Lower leg skin (tissue), 3 donors: Measurements from ENCODE around the gene C16orf86.

Experiments
- POLR2A ChIP-seq, 2 donors: fragments of 450-650 bp; IDR thresholded peaks; one replicate each; pipeline ENCODE4 v1.6.1; 2016 to 2017; ENCODE audit warnings: antibody characterized with exemption in 2 of 2, mild to moderate bottlenecking in 1 of 2, moderate library complexity in 1 of 2
- TF ChIP-seq, protein P1 (sequence below), 3 donors: fragments of 450-650 bp; IDR thresholded peaks; one replicate each; pipeline ENCODE4 v1.5.1; 2016; ENCODE audit warnings: antibody characterized with exemption in 3 of 3, mild to moderate bottlenecking in 3 of 3, moderate library complexity in 2 of 3

DNA sequence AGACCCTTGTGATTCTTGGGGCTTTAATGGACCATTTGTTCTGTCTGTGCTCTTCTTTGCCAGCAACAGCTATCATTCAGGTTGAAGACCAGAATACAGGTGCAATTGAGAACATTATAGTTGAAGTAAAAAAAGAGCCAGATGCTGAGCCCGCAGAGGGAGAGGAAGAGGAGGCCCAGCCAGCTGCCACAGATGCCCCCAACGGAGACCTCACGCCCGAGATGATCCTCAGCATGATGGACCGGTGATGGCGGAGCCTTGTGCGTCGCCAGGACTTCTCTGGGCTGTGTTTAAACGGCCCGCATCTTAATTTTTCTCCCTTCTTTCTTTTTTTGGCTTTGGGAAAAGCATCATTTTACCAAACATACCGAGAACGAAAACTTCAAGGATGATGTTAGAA is 29.0 kb upstream of the C16orf86 start:
- TF ChIP-seq, protein P1, sequence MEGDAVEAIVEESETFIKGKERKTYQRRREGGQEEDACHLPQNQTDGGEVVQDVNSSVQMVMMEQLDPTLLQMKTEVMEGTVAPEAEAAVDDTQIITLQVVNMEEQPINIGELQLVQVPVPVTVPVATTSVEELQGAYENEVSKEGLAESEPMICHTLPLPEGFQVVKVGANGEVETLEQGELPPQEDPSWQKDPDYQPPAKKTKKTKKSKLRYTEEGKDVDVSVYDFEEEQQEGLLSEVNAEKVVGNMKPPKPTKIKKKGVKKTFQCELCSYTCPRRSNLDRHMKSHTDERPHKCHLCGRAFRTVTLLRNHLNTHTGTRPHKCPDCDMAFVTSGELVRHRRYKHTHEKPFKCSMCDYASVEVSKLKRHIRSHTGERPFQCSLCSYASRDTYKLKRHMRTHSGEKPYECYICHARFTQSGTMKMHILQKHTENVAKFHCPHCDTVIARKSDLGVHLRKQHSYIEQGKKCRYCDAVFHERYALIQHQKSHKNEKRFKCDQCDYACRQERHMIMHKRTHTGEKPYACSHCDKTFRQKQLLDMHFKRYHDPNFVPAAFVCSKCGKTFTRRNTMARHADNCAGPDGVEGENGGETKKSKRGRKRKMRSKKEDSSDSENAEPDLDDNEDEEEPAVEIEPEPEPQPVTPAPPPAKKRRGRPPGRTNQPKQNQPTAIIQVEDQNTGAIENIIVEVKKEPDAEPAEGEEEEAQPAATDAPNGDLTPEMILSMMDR (IDR thresholded peaks at IDR 0.05), result no peak
- TF ChIP-seq POLR2A (IDR thresholded peaks at IDR 0.05), result no peak
